CD4-positive, alpha-beta T cell treated with Interleukin-17A for 1 hour (primary cell): ENCODE results near the gene OR4D9.

Experiments
- DNase-seq: peaks from one replicate; pipeline ENCODE4 v3.0.0-alpha.2; 2020

The OR4D9 gene

GRCh38 chr11:59550842-59551658 is 39.7 kb downstream of the OR4D9 start:
- DNase-seq = peak; percentile 89

DNA sequence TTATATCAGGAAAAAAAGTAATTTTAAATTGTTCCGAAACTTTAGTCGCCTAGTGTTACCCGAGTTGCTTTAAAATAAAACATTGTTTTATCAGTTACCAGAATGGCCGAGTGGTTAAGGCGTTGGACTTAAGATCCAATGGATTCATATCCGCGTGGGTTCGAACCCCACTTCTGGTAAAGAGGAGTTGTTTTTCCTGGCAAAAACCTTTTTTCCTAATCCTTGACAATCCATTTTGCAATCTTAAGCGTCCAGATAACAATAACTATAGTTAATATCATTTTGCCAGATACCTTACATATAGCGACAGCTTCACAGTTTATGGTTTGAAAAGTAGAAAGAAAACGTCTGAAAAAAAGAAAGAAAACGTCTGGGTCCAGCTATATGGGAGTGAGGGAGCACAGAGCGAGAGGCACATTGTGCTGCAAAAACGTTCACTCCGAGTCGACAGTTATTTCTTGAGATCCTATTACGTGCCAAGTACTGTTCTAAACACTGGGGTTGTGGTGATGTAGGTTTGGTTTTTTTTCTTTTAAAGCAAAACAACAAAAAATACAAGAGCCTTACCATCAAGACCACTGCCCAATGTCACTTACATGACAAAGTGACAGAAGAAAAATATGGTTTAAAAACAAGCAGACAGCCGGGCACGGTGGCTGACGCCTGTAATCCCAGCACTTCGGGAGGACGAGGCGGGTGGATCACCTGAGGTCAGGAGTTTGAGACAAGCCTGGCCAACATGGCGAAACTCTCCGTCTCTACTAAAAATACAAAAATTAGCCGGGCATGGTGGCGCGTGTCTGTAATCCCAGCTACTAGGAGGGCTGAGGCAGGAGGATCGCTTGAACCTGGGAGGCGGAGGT is 40.6 kb downstream of the OR4D9 start:
- DNase-seq = peak; percentile 35

GRCh38 chr11:59552844-59553243 is 41.5 kb downstream of the OR4D9 start:
- DNase-seq = no peak

DNA sequence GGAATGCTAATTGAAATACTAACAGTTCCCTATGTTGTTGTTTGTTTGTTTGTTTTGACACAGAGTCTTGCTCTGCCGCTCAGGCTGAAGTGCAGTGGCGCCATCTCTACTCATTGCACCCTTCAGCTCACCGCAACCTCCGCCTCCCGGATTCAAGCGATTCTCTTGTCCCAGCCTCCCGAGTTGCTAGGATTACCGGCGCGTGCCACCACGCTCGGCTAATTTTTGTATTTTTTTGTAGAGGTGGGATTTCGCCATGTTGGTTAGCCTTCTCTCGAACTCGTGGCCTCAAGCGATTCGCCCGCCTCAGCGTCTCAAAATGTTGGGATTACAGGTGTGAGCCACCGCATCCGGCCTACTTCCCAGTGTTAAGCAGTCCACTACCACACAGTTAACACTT is 42.0 kb downstream of the OR4D9 start:
- no peak for DNase-seq

DNA sequence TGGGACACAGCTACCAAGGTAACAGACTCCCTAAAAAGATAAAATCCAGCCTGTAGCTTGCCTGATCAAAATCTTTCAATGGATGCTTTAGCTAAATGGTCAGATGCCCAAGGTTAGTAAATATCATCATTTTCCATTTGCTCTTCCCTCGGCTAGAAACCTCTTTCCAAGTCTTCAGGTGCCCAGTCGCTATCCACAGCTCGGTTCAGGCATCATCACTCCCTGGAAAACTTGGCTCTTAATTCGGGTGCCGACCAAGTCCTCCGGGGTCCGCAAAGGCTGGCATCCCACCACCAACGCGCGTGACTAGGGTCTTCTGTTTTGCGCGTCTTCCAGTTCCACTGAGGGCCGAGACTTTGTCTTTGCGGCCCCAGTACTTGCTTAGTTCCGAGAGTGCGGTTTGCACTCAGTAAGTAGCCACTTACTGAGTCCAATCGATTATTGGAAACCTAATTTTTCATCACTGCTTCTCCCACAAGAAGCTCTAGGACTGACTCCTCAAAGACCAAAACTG is 44.3 kb downstream of the OR4D9 start:
- DNase-seq = no peak

- peak; percentile 73 for DNase-seq
Measured at GRCh38 chr11:59556115-59556916, 45.0 kb downstream of the OR4D9 start.

DNA sequence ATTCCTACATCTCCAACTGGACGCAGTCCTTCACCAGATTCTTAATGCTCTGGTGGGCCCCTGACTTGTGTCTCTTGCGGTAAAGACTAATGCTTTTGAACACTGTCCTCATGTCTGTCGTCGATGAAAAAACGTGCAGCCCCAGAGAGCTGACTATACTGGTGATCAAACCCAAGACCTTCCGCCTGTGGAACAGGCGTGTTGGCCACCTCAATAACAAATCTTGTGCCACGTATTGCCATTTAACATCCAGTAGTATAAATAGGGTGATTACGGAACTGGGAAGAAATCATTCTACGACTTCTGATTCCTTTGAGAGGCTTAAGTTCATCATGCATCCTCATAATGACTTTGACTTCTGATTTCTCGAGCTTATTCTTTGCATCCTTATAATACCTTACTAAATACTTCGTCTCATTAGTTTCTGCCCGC is 45.6 kb downstream of the OR4D9 start:
- peak; percentile 41 for DNase-seq

GRCh38 chr11:59558270-59558643 is 46.9 kb downstream of the OR4D9 start:
- no peak for DNase-seq

- DNase-seq = no peak
Measured at GRCh38 chr11:59559886-59560285, 48.5 kb downstream of the OR4D9 start.

- DNase-seq = peak; percentile 86
Measured at GRCh38 chr11:59560290-59560701, 49.0 kb downstream of the OR4D9 start.

GRCh38 chr11:59560702-59561473 is 49.5 kb downstream of the OR4D9 start:
- peak; percentile 85 for DNase-seq

DNA sequence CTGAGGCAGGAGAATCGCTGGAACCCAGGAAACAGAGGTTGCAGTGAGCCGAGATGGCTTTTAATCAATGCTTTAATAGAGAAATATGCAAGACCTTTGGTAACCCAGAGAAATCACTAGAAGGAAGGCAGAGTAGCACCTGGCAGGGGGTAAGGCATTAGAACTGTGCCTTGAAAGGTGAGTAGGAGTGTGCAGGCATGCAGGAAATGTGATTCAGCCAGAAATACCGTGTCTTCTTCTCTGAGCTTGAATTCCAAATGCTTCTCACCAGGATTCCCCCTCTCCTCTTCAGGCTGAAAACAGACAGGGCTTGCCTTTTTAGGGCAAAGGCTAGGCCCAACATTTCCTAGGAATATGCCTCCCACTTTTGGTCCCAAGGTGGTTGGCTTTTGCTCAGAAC is 51.0 kb downstream of the OR4D9 start:
- no peak for DNase-seq
